GM23338 (cell line): ENCODE results near the gene MLLT1.

ENCODE experiments used
- NANOG ChIP-seq: IDR thresholded peaks from 2 replicates; pipeline ENCODE4 v1.6.1; 2016; ENCODE audit warnings: antibody characterized with exemption, borderline replicate concordance
- TF ChIP-seq, protein P1 (sequence below), 2 experiments: fragments of 200-600 bp in 1 of 2; sonication (generic) in 1 of 2; conservative IDR thresholded peaks; 2 replicates each; pipeline versions ENCODE4 v1.5.1 to v1.6.1; 2016 to 2017; ENCODE audit warnings: antibody characterized with exemption in 2 of 2, low read depth in 2 of 2, mild to moderate bottlenecking in 2 of 2, moderate library complexity in 1 of 2

- no peak for TF ChIP-seq NANOG
- TF ChIP-seq, protein P1, sequence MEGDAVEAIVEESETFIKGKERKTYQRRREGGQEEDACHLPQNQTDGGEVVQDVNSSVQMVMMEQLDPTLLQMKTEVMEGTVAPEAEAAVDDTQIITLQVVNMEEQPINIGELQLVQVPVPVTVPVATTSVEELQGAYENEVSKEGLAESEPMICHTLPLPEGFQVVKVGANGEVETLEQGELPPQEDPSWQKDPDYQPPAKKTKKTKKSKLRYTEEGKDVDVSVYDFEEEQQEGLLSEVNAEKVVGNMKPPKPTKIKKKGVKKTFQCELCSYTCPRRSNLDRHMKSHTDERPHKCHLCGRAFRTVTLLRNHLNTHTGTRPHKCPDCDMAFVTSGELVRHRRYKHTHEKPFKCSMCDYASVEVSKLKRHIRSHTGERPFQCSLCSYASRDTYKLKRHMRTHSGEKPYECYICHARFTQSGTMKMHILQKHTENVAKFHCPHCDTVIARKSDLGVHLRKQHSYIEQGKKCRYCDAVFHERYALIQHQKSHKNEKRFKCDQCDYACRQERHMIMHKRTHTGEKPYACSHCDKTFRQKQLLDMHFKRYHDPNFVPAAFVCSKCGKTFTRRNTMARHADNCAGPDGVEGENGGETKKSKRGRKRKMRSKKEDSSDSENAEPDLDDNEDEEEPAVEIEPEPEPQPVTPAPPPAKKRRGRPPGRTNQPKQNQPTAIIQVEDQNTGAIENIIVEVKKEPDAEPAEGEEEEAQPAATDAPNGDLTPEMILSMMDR (conservative IDR thresholded peaks at IDR 0.05; ENCODE audit: low read depth in 2 of 2), result no peak
These were observed 51.8 kb downstream of the MLLT1 start for GRCh38 chr19:6227936-6228325.
